Endothelial cell of umbilical vein (primary cell): Measurements from ENCODE around the gene ZNF736.

Source experiments
- CTCF ChIP-seq, 2 donors: IDR thresholded peaks; 1 replicate in 1 of 2; 2 replicates in 1 of 2; pipeline ENCODE4 v1.5.1; 2011; ENCODE audit warnings: low read length in 2 of 2, mild to moderate bottlenecking in 2 of 2, moderate library complexity in 2 of 2, control low read depth in 1 of 2, inconsistent platforms in 1 of 2, low read depth in 1 of 2; ENCODE audit not compliant: insufficient read depth in 1 of 2; ENCODE audit errors: extremely low read depth in 1 of 2
- EZH2 ChIP-seq: IDR thresholded peaks from 2 replicates; pipeline ENCODE4 v1.6.1; 2012; ENCODE audit warnings: borderline replicate concordance, low read depth, mild to moderate bottlenecking, moderate library complexity, low read length, inconsistent platforms; ENCODE audit not compliant: severe bottlenecking
- GATA2 ChIP-seq: IDR thresholded peaks from 2 replicates; pipeline ENCODE4 v1.7.0; 2011; ENCODE audit warnings: low read depth, mild to moderate bottlenecking, moderate library complexity, mixed read lengths, low read length; ENCODE audit not compliant: insufficient read length, insufficient read depth
- JUN ChIP-seq: IDR thresholded peaks from 2 replicates; pipeline ENCODE4 v1.6.1; 2011; ENCODE audit warnings: borderline replicate concordance, low read depth; ENCODE audit not compliant: insufficient read length, insufficient read depth
- POLR2A ChIP-seq: IDR thresholded peaks from 2 replicates; pipeline ENCODE4 v1.6.1; 2012; ENCODE audit warnings: low read depth, mild to moderate bottlenecking, control low read depth, low read length
- POLR2AphosphoS5 ChIP-seq: IDR thresholded peaks from 2 replicates; pipeline ENCODE4 v1.6.1; 2012; ENCODE audit warnings: low read depth, mild to moderate bottlenecking, control low read depth, low read length, moderate library complexity; ENCODE audit not compliant: insufficient read depth
- TF ChIP-seq, protein P1 (sequence below): IDR thresholded peaks from 2 replicates; pipeline ENCODE4 v1.6.1; 2011; ENCODE audit not compliant: insufficient read depth, insufficient read length

DNA sequence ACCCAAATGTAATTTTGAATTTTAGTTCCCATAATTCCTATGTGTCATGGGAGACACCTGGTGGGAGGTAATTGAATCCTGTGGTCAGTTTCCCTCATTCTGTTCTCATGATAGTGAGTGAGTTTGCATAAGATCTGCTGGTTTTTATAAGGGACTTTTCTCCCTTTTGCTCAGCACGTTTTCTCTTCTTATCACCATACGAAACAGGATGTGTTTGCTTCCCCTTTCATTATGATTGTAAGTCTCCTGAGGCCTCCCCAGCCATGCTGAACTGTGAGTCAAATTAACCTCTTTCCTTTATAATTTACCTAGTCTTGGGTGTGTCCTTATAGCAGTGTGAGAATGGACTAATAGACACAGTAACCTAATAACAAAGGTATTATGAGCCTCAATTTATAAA is 36.1 kb upstream of the ZNF736 start:
- no peak for TF ChIP-seq JUN
- no peak for TF ChIP-seq POLR2A
- TF ChIP-seq CTCF (IDR thresholded peaks at IDR 0.05; ENCODE audit: extremely low read depth in 1 of 2, insufficient read depth in 1 of 2, low read depth in 1 of 2, low read length in 2 of 2): no peak
- TF ChIP-seq EZH2: no peak
- TF ChIP-seq POLR2AphosphoS5: no peak
- TF ChIP-seq, protein P1, sequence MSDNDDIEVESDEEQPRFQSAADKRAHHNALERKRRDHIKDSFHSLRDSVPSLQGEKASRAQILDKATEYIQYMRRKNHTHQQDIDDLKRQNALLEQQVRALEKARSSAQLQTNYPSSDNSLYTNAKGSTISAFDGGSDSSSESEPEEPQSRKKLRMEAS: no peak
- TF ChIP-seq GATA2: no peak
